ENCODE measurements around the gene UBA1.

UBA1 gene

DNA sequence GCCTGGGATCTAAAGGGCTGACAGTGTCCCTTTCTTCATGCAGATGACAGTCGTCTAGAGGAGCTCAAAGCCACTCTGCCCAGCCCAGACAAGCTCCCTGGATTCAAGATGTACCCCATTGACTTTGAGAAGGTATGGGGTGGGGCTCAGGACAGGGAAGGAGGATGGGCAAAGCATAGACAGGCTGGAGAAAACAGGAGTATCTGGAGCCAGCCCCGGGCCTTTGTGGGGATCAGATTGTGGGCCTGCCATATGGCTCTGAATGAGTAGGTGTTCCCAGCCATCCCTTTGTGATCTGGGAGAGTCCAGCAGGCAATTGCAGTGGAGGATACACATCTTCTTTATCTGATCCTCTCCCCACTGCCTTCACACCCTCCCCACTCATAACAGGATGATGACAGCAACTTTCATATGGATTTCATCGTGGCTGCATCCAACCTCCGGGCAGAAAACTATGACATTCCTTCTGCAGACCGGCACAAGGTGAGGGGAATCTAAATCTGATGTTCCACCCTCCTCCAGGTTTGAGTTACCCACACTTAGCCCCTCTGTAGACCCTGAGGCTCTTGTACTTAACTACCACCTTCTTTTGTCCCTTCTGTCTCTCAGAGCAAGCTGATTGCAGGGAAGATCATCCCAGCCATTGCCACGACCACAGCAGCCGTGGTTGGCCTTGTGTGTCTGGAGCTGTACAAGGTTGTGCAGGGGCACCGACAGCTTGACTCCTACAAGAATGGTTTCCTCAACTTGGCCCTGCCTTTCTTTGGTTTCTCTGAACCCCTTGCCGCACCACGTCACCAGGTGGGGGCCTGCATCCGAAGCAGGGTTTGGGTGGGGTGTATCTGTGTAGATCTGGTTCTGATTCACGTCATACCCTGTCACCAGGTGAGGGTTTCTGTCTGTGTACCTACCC lies 19.0 kb downstream of the UBA1 start:
- DNase-seq (ENCODE audit: low read depth): no peak

DNA sequence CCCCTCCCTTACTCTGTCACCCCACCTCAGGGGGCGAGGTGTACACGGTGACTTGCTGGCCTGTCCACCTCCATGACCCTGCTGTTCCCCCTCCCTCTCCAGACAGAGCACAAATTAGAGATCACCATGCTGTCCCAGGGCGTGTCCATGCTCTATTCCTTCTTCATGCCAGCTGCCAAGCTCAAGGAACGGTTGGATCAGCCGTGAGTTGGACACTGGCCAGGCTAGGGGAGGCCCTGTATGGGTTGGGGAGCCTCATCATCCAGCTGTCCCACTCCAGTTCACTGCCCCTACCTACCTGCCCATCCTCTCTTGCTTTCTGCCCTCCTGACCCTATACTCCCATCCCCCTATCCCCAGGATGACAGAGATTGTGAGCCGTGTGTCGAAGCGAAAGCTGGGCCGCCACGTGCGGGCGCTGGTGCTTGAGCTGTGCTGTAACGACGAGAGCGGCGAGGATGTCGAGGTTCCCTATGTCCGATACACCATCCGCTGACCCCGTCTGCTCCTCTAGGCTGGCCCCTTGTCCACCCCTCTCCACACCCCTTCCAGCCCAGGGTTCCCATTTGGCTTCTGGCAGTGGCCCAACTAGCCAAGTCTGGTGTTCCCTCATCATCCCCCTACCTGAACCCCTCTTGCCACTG lies 20.9 kb downstream of the UBA1 start:
- DNase-seq (ENCODE audit: low read depth): no peak

DNA sequence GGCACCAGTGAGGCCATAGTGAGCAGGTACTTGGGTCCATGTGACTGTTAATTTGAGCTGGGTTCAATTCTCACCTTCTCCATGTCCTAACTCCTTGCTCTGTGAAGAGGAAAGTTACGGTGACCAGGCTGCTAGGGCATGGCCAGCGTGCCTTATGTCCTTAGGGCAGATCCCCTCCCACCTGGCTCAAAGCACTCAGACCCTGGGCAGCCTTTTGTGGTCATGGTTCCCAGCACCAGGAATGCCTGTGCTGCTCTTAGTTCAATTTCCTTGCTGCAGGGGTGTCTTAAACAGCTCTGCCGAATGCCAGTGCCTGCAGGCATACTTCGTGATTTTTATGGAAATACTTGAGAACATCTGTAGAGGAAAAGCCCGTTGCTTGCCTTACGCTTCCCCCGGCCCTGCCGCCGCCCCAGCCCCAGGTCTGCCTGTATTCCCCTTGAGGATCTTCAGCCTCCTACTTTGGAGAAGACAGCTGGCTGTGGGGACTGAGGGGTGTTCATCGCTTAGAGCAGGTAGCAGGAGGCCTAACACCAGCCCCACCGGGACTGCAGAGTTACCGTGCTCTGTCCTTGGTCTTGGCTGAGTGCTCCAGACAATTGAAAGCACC lies 21.8 kb downstream of the UBA1 start:
- no peak for DNase-seq (ENCODE audit: low read depth)

DNA sequence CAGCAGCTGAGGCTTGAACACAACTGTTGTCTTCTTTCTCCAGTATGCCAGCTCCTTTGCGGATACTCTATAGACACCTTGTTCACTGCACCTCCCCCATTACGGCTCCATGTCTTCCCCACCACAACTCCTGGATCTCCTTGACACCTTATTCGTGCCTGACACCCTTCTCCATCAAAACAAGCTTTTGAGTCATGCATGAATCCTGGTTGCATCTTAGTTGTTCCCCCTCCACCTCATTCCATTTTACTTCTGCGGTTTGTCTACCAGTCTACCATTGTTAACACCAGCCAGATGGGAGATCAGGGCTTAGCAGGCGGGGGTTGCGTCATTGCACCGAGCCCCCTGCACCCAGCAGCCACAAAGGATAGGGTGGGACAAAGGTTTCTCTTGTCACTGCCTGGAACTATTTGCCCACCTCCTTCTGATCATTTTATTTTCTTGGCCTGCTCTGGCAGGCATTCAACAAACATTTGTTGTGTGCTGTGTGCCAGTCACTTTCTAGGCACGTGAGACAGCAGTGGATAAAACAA lies 22.8 kb downstream of the UBA1 start:
- DNase-seq (ENCODE audit: low read depth): no peak

DNA sequence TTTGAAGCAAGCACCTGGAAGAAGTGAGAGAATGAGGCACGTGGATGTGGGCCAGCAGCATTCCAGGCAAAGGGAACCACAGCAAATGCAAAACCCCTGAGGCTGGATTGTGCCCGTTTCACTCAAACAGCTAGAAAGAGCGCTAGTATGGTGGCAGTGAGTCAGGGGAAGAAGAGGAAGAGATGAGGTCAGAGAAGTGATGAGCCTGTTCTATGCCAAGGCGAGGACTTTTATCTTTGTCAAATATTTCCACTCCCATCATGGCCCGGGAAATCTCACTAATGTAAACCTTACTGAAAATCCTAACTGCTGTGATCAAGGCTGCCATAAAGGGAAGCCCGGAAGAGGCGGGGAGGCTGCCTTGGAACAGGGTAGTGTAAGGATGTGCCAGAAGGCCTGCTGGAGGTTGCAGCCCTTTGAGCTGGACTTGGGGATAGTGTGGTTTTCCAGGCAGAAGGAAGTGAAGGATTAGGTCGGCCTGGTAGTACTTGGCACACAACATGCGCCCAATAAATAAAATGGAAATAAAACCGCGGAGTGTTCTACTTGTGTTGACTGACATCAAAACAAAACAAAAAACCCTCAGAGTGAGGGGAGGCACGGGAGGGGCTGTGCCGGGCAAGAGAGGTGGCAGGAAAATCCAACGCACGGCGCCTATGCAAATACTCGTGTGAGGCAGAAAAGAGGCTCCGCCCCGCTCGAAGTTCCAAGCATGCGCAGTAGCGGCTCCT lies 23.7 kb downstream of the UBA1 start:
- DNase-seq (ENCODE audit: low read depth): peak; percentile 10

DNA sequence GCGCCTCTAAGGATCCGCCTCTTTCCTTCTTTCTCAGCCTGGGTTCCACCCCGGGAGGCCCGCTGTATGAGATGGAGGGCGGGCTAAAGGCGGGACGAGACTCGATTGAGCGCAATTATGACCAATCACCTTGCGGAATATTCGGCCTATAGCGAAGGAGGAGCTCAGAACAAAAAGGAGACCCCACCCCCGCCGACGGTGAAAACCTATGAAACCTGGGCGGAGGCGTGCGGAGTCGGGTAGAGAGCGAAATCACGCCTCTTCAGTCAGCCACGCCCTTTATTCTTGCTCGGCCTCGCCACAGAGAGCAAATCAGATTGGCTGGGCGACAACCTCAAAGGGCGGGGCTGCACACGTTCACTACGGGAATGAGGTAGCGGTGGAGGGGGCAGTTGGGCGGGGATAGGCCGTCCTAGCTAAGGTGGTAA lies 24.2 kb downstream of the UBA1 start:
- DNase-seq (ENCODE audit: low read depth): peak; percentile 99

DNA sequence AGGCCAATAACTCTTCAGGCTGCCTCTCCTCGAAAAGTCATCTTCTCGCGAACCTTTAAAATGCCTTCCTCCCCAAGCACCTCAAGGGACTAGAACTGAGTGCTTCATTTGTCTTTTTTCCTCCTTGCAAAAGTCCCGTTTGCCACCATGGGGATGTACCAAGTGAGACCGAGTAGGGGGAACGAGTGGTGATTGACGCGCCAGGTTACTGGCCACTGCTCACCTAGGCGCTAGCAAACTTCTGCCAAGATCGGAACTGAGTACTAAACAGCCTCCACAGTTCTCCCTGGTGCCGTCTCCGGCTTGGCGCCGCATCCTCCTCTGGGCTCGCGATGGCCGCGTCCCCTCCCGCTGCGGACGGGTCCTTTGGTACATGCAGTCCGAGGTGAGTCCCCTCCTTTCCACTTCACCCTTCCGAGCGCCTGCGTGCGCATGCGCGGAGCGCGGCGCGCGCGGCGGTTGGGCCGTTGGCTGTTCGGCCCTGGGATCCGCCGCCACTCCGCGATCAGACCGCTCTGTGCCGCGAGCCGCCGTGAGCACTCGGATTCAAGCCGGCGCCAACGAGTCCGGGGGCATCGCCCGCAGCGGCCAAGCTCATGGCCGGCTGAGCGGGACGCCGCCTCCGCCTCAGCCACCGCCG lies 24.8 kb downstream of the UBA1 start, which contains the start of gene CDK16:
TSS of gene CDK16 (plus strand) at position 402 of the 640 bp plus-strand sequence. CDS start 4,877 bp downstream, outside the sequence.
- DNase-seq (ENCODE audit: low read depth): peak; percentile 70

DNA sequence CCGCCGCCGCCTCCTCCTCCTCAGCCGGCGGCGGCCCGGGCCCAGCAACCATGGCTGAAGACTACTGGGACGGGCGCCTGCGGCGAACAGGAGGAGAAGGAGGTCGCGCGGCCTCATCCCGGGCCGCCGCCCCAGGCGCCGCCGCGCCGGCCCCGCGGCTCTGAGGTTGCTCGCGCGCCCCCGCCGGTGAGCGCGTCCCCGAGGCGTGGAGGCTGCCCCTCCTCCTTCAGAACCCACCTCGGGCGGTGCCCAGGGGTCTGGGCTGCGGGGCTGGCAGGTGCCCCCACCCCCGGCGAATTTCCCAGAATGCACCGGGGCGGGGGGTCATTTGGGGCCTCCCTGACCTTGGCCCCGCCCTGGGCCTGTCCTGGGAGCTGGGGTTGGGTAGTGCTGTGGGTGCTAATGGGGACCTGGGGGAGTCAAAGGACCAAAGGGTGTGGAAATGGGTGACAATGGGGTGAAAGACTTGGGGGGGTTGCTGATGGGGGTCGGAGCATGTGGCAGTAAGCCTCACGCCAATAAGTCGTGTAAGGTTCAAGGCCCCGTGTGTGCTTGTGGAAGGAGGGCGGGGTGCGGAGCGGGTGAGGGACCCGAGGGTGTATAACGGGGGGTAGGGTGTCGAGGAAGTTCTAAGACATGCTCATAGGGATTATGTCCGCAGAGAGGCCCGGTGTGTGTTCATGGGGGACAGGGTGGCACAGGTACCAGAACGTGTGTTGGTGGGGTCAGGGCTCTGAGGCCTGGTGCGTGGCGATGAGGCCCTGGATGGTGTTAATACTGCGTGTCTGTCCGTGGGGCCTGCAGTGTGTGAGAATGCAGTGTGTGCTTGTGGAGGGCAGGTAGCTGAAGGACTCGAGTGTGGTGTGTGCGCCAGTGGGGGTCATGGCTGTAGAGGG lies 25.5 kb downstream of the UBA1 start:
- DNase-seq (ENCODE audit: low read depth): peak; percentile 43

DNA sequence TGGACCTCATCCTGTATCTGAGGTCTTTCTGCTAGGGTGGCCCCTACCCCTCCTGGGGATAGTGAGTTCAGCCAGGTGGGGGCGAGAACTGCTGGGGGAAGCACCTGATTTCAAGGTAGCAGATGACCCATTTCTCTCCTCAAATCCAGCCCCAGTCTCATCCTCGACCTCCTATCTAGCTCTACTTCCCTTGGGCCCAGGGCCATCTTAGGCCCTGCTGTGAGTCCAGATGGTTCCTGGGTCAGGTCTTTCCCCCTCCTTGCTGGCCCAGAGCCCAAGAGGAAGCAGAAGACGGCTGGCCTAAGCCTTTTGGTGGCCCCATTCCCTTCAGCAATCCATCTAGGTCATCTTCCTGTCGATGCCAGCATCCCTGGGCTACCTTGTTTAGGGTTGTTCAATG lies 28.1 kb downstream of the UBA1 start:
- DNase-seq (ENCODE audit: low read depth): no peak

DNA sequence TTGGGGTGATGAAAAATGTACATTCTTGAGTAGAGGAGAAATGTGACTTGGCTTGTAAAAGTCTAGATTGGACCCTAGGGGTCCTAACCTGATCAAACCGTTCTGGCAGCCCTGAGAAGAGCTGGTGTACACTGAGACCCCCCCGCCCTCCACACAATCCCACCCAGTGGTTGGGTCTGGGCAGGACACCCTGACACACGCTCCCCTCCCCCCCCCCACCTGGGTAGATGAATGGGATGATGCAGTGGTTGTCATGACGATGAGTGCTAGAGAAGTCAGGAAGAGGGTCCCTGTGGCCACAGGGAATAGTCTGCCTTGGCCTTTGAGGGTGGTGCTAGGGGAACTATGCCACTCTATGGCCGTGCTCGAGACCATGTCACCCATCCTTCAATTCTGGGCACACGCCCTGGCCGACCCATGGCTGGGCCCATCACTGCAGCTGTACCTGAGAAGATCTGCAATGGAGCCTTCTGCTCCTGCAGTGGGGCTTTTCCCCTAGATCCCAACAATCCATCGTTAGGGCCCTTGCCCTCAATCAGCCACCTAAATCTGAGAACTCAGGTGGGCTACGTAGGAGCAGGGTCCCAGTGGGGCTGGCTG lies 29.2 kb downstream of the UBA1 start:
- DNase-seq (ENCODE audit: low read depth): no peak

DNA sequence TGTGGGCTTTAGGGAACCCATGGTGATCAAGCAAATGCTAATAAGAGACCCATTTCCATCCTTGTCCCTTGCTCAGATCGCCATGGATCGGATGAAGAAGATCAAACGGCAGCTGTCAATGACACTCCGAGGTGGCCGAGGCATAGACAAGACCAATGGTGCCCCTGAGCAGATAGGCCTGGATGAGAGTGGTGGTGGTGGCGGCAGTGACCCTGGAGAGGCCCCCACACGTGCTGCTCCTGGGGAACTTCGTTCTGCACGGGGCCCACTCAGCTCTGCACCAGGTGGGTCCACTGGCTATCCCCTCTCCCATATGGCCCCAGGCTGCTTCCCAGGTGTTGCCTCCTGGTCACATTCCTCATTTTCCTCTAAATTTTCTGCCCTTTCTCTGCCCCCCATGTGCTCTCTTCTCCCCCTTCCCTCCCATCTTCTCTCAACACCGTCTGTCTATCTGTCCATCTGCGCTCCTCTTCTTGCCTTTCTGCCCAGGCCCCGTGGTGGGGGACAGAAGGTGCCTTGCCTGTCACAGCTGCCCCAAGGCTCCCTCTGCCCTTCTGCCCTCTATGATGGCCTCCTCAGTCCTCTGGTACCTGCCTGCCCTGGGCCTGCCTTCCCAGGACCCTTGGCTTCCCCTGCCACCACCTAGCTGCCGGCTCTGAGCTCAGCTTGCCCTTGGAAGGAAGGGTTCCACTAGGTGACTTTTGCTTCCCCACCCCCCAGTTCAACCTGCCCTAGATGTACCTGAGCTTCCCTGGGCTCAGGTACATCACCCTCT lies 30.0 kb downstream of the UBA1 start:
- DNase-seq (ENCODE audit: low read depth): no peak

DNA sequence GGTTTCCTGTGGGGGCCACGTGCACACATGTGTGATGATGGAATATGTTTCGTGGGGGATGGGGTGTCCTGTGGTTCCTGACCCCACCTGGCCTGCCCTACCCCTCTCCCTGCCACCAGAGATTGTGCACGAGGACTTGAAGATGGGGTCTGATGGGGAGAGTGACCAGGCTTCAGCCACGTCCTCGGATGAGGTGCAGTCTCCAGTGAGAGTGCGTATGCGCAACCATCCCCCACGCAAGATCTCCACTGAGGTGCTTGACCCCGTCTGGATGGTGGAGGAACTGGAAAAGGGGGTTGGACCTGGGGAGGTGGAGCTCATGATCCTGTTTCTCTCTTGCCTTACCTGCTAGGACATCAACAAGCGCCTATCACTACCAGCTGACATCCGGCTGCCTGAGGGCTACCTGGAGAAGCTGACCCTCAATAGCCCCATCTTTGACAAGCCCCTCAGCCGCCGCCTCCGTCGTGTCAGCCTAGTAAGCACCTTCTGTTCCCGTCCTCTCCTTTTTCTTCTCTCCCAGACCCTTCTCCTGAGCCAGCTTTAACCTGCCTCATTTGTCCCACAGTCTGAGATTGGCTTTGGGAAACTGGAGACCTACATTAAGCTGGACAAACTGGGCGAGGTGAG lies 30.8 kb downstream of the UBA1 start:
- no peak for DNase-seq (ENCODE audit: low read depth)

DNA sequence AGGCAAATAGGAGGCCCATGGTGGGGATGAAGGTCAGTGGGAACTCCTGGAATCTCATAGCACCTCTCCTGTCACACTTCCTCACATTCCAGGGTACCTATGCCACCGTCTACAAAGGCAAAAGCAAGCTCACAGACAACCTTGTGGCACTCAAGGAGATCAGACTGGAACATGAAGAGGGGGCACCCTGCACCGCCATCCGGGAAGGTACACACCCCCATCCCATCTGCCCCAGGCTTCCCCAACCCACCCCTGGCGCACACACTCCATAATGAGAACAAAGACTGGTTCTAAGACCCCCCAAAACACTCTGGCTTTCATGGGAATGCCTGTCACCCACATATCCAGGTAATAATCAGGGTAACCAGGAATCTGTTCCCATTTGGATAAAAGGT lies 31.3 kb downstream of the UBA1 start:
- no peak for DNase-seq (ENCODE audit: low read depth)

DNA sequence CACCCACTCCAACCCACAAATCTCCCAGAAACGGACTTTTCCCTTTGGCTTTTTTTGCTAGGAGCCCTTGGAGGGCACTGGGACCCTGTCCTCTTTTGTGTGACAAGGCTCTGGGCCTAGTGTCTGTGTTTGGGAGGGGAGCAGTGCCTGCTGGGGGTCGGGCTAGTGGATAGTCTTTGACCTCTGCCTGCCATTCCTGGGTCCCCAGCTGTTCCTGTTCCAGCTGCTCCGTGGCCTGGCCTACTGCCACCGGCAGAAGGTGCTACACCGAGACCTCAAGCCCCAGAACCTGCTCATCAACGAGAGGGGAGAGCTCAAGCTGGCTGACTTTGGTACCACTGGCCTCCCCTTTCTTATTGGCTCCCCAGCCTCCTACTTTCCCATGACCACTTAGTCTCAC lies 32.4 kb downstream of the UBA1 start:
- no peak for DNase-seq (ENCODE audit: low read depth)

DNA sequence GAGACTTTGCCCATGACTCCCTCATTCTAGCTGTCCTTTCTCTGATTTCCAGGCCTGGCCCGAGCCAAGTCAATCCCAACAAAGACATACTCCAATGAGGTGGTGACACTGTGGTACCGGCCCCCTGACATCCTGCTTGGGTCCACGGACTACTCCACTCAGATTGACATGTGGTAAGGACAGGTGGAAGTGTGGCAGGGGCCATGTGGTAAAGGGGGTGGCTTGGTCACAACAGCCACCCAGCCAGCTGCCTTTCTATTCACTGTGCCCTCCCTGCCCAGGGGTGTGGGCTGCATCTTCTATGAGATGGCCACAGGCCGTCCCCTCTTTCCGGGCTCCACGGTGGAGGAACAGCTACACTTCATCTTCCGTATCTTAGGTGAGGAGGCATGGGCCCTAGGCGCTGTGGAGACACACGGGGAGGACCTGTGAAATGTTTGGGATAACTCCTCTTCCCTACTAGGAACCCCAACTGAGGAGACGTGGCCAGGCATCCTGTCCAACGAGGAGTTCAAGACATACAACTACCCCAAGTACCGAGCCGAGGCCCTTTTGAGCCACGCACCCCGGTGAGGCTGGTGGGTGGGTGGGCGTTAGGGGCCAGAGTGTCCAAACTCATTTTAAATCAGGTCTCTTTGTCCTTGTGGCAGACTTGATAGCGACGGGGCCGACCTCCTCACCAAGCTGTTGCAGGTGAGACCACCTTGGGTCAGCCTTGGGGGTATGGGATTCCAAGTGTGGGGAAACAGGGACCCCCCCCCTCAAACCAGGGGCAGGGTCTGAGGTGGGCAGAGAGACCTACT lies 33.1 kb downstream of the UBA1 start:
- DNase-seq (ENCODE audit: low read depth): no peak

DNA sequence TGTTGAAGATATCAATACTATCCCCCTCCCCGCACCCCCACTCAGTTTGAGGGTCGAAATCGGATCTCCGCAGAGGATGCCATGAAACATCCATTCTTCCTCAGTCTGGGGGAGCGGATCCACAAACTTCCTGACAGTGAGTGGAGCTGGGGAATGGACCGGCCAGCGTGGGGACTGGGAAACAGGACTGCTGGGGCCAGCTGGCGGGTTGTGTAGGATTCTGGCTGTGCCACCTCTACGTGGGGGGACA lies 33.6 kb downstream of the UBA1 start:
- no peak for DNase-seq (ENCODE audit: low read depth)

DNA sequence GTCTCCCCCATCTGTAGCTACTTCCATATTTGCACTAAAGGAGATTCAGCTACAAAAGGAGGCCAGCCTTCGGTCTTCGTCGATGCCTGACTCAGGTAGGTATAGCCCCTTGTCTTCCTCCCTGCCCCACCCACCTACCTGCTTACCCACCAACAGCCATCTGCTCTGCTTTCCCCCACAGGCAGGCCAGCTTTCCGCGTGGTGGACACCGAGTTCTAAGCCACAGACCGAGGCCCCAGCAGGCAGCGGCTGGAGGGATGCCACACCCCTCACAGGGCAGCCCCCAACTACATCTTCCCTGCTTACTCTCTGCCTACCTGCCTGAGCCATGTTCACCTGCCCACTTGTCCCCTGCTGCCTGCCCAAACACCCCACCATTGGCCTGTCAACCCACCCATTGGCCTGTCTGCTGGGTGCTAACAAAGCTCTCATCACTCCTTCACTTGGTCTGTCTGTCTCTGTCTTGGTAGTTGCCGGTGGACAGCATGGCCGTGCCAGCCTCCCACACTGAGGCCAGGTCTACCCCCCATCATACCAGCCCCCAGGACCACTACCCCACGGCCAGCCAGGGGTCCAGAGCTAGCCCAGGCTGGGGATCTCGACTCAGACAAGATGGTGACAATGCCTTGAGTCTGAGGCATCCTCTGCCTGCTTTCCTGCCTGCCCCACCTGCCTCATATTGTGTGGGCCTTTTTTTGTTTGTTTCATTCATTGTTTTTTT lies 35.1 kb downstream of the UBA1 start:
- no peak for DNase-seq (ENCODE audit: low read depth)

DNA sequence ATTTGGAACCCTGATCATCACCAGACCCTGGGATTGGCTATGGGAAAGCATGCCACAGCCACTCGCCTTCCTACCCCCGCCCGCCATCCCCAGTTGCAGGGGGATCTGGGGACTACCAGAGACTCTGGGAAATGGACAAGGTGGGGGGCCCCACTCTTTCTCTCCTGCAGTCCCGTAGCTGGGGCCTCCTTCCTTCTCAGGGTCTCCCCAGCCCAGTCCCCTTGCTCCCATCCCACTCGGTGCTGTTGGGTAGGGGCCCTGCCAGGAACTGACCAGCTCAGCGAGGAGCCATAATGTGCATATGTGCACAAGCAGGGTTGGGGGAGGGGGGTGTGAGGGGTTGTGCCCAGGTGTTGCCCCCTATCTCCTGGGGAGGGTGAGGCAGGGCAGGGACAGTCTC lies 35.8 kb downstream of the UBA1 start:
- DNase-seq (ENCODE audit: low read depth): no peak
